IgD-negative memory B cell (primary cell): ENCODE measurements around the gene NSUN2. TPM values are rescaled to one million over a fixed set of nuclear protein-coding genes. Genes with fewer than 3 reads are reported as not detected.
A peak's percentile ranks its signal among the peaks of the same experiment; 100 is the strongest.

Source experiments
- H3K27ac Mint-ChIP-seq, 3 donors: one replicate each; pipeline ENCODE4 v1.8.0; 2020 to 2022; ENCODE audit warnings: mild to moderate bottlenecking in 3 of 3, mixed read lengths in 3 of 3, moderate library complexity in 1 of 3
- H3K27me3 Mint-ChIP-seq: one replicate; pipeline ENCODE4 v1.8.0; 2021; ENCODE audit warnings: mixed read lengths
- H3K36me3 Mint-ChIP-seq: one replicate; pipeline ENCODE4 v1.8.0; 2020; ENCODE audit warnings: mild to moderate bottlenecking, mixed read lengths
- H3K4me1 Mint-ChIP-seq, 3 donors: one replicate each; pipeline ENCODE4 v1.8.0; 2020 to 2022; ENCODE audit warnings: mixed read lengths in 3 of 3, mild to moderate bottlenecking in 1 of 3
- H3K4me3 Mint-ChIP-seq, 4 donors: one replicate each; pipeline ENCODE4 v1.8.0; 2020 to 2022; ENCODE audit warnings: mild to moderate bottlenecking in 4 of 4, mixed read lengths in 4 of 4, moderate library complexity in 3 of 4
- H3K9me3 Mint-ChIP-seq, 3 donors: one replicate each; pipeline ENCODE4 v1.8.0; 2020 to 2021; ENCODE audit warnings: mixed read lengths in 3 of 3, mild to moderate bottlenecking in 1 of 3
- polyA plus RNA-seq: library from polyadenylated mRNA; unstranded; fragments of 300-500 nt; fragmentation: Illumina TruSeq; gene quantifications from one replicate; pipeline ENCODE4 v1.2.3, GENCODE V29; 2021

The NSUN2 gene
- polyA plus RNA-seq, 1 donor from 2014 or later = 33.1 TPM

DNA sequence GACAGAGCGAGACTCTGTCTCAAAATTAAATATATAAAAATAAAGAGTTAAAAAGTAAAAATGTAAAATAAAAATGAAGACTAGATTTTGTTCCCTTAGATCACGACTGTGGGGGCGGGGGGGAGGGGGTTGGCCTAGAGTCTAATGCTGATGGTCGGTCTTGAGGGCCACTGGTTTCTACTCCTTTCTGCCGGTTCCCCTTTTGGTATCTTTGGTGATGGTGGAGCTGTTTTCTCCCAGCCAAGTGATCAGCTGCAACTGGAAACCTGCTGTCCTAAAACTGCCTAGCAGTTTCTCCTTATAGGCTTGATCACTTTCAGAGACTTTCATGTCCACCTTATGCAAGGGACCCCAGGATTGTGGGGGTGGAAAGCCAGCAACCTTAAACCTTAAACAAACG is 1.5 kb upstream of the NSUN2 start:
- peaks cover 22 to 28% (median 27%) of the 10 kb centered on the region in 3 donors for H3K4me1 Mint-ChIP-seq
- no peaks in the 10 kb centered on the region for H3K9me3 Mint-ChIP-seq
- H3K27me3 Mint-ChIP-seq = no peaks in the 10 kb centered on the region
- H3K36me3 Mint-ChIP-seq = no peaks in the 10 kb centered on the region
- peak overlapping the region; percentile 88 to 100 (median 98) for H3K4me3 Mint-ChIP-seq
- H3K27ac Mint-ChIP-seq = peak overlapping the region in 1 of 3 donors; percentile 81

DNA sequence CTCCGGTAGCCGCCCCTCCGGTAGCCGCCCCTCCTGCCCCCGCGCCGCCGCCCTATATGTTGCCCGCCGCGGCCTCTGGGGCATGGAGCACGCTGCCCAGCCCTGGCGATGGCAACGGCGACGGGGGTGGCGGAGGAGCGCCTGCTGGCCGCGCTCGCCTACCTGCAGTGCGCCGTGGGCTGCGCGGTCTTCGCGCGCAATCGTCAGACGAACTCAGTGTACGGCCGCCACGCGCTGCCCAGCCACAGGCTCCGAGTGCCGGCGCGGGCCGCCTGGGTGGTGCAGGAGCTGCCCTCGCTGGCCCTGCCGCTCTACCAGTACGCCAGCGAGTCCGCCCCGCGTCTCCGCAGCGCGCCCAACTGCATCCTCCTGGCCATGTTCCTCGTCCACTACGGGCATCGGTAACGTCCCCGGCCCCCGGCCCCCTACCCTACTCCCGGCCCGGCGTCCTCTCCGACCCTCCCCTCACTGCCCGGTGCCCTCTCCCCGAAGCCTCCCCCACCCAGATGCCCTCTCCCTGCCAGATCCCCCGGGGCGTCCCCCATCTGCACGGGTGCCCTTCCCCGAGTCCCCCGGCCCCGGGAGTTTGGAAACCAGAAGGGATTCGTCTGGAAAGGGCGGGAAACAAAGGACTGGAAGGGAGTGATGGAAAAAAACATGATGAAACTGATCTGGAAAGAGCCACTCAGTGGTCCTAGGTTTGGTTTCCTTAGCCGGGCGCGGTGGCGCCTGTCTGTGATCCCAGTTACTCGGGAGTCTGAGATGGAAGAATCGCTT is 813 bp upstream of the NSUN2 start:
- Mint-ChIP-seq H3K27ac (peak overlapping the region in 2 of 3 donors; percentile 99 to 100), H3K27me3 (no peaks in the 10 kb centered on the region), H3K36me3 (no peaks in the 10 kb centered on the region), H3K9me3 (no peaks in the 10 kb centered on the region), H3K4me1 (peaks cover 22 to 29% (median 28%) of the 10 kb centered on the region in 3 donors), H3K4me3 (peak overlapping the region; percentile 88 to 100 (median 98))

DNA sequence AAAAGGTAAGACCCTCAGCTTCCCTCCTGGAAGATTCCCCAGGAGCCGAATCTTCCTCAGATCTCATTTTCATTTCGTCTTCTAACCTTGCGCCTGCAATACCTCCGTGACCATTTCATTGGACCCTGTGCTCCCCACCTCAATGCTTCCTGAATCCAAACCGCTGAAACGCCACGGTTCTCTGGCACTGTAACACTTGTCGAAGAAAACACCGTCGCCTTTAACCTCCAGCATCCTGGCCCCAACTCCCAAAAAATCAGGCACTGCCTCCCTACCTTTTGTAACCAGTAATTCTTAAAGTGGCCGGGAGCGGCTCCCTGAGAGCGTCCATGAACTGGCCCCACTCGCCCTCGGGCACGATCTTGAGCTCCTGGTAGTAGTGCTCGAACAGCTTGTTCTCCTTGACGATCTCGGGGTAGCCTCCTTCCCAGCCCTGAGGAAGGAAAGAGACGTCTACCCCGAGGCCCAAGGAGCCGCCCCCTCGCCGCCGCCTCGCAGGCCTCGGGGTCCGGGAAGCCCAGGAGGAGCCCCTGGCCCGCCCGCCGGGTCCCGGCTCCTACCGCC is 438 bp downstream of the NSUN2 start:
- peak overlapping the region; percentile 88 to 100 (median 98) for H3K4me3 Mint-ChIP-seq
- no peaks in the 10 kb centered on the region for H3K27me3 Mint-ChIP-seq
- H3K36me3 Mint-ChIP-seq = no peaks in the 10 kb centered on the region
- no peaks in the 10 kb centered on the region for H3K9me3 Mint-ChIP-seq
- H3K4me1 Mint-ChIP-seq = peaks cover 22 to 32% (median 28%) of the 10 kb centered on the region in 3 donors
- peak overlapping the region; percentile 99 to 100 (median 100) for H3K27ac Mint-ChIP-seq

DNA sequence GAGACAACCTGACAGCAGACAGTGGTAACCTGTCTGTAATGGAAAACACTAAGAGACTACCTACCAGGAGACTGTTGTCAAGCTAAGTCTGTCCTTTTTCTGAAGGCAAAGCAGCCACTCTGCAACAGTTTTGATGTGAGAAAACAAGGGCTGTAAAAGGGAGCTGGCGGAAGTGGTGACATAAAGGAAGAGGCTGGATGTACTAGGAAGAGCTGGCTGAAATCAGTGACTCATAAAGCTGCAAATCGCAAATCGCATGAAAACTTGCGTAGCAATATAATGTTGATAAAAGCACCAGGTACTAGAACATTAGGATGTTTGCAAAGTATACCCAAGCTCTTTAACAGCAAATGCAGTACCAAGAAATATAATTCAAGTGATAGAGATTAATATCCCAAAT is 1.4 kb downstream of the NSUN2 start:
- Mint-ChIP-seq H3K27ac (peak overlapping the region in 1 of 3 donors; percentile 99), H3K9me3 (no peaks in the 10 kb centered on the region), H3K36me3 (no peaks in the 10 kb centered on the region), H3K4me1 (peaks cover 22 to 36% (median 28%) of the 10 kb centered on the region in 3 donors), H3K27me3 (no peaks in the 10 kb centered on the region), H3K4me3 (peak overlapping the region; percentile 88 to 100 (median 98))

DNA sequence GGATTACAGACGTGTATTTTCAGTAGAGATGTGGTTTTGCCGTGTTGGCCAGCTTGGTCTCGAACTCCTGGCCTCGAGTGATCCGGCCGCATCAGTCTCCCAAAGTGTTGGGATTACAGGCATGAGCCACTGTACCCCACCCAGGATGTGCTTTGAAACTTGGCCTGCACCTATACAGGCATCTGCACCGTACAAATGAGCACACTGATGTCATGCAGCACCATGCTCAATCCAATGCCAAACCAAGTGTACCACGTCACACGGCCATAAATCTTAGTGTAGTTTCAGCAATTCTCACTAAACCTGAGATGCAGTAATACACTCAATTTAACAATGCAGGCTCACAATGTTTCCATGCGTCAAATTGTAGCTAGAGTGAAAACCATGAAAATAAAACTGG is 6.3 kb downstream of the NSUN2 start:
- Mint-ChIP-seq H3K4me3 (no peak overlapping the region), H3K27ac (no peak overlapping the region), H3K9me3 (peaks cover 0 to 5% (median 0%) of the 10 kb centered on the region in 3 donors), H3K27me3 (no peaks in the 10 kb centered on the region), H3K4me1 (peaks cover 14 to 36% (median 15%) of the 10 kb centered on the region in 3 donors), H3K36me3 (peaks cover 24% of the 10 kb centered on the region)

DNA sequence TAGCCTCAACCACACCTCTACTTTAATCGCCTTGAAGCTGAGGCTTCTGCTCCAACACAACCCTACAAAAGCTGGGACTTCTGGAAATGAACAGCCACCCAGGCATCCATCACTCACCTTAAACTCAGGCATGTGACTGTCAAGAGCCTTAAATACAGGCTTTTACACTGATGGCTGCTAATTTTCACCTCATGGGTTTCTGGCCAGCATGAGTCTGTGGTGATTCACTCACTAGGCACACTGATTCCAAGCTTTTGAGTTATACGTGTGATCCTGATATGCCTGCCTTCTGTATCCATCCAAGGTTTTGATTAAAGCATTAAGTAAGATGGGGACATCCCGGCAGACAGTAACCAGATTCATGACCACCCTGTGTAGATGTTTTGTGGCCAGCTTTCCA is 8.9 kb downstream of the NSUN2 start:
- no peak overlapping the region for H3K4me3 Mint-ChIP-seq
- peaks cover 0 to 5% (median 0%) of the 10 kb centered on the region in 3 donors for H3K9me3 Mint-ChIP-seq
- H3K27ac Mint-ChIP-seq = peak overlapping the region in 2 of 3 donors; percentile 2 to 72
- H3K4me1 Mint-ChIP-seq = peaks cover 3 to 18% (median 5%) of the 10 kb centered on the region in 3 donors
- H3K36me3 Mint-ChIP-seq = peaks cover 26% of the 10 kb centered on the region
- no peaks in the 10 kb centered on the region for H3K27me3 Mint-ChIP-seq

DNA sequence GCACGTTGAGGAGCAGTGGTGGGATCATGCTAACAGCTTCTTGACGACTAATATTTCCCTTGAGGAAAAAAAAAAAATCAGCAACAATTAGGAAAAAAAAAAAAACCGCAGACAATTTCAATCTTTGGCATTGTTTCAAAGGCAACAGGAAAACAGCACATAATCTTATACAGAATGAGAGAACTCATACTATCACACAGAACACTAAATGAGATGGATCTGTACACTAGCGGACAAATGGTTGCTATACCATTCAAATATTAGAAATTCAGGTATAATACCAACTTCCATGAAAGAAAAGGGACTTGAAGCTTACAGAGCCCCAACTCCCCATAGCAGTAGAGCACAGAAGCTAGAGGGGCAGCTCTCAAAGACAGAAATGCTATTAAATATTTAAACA is 9.6 kb downstream of the NSUN2 start:
- Mint-ChIP-seq H3K4me3 (no peak overlapping the region), H3K27ac (no peak overlapping the region), H3K4me1 (peaks cover 3 to 15% (median 5%) of the 10 kb centered on the region in 3 donors), H3K9me3 (peaks cover 0 to 5% (median 0%) of the 10 kb centered on the region in 3 donors), H3K36me3 (peaks cover 26% of the 10 kb centered on the region), H3K27me3 (no peaks in the 10 kb centered on the region)

DNA sequence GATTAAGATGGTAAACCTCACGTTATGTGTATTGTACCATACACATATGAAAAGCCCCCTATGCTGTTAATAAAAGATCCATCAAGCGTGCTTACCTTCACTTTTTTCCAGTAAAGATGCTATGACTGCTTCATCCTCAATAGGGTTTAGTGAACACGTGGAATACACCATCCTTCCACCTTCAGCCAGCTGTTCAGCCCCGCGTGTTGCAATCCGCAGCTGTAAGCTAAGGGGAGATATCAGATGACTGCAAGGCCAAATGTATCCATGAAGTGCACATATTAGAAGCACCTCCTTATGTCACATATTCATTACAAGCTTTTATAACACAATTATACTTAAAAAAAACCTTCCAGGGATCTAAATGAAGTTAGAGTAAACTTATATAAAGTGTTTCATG is 16.2 kb downstream of the NSUN2 start:
- Mint-ChIP-seq H3K9me3 (no peaks in the 10 kb centered on the region), H3K27ac (no peak overlapping the region), H3K4me1 (peaks cover 0 to 4% (median 2%) of the 10 kb centered on the region in 3 donors), H3K36me3 (peaks cover 5% of the 10 kb centered on the region), H3K27me3 (no peaks in the 10 kb centered on the region), H3K4me3 (no peak overlapping the region)

DNA sequence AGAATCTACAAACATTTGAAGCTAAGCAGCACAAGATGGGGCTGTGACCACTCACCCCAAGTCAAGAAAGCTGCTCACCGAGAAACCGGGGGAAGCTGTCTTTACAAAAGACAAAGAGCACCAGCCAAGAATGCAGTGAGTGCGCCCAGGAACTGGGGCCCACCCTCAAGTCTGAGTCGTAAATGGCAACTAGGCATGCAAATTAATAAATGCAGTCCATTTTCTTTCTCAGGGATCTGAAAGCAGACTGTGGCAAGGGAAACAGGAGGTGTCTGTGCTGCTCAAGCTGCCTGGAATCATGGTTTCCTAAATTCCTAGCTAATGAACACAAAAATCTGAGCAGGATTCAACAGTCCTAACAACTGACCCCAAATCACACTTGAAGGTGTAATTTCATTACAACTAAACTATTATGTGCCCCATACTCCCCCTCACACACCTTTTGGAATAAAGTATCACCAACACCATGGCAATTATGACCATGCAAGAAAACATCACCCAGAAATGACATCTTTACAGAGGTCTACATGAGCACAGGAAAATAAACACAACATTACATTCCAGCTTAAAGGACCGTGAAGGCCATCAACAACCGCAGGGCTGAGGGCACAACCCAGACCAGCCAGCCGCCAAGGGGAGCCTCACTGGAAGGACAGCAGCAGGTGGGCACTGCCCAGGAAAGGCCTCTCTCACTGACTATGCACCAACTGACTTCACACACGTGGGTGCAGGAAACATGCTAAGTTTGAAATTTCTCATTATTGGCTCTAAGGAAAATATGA is 17.6 kb downstream of the NSUN2 start:
- peaks cover 5% of the 10 kb centered on the region for H3K36me3 Mint-ChIP-seq

DNA sequence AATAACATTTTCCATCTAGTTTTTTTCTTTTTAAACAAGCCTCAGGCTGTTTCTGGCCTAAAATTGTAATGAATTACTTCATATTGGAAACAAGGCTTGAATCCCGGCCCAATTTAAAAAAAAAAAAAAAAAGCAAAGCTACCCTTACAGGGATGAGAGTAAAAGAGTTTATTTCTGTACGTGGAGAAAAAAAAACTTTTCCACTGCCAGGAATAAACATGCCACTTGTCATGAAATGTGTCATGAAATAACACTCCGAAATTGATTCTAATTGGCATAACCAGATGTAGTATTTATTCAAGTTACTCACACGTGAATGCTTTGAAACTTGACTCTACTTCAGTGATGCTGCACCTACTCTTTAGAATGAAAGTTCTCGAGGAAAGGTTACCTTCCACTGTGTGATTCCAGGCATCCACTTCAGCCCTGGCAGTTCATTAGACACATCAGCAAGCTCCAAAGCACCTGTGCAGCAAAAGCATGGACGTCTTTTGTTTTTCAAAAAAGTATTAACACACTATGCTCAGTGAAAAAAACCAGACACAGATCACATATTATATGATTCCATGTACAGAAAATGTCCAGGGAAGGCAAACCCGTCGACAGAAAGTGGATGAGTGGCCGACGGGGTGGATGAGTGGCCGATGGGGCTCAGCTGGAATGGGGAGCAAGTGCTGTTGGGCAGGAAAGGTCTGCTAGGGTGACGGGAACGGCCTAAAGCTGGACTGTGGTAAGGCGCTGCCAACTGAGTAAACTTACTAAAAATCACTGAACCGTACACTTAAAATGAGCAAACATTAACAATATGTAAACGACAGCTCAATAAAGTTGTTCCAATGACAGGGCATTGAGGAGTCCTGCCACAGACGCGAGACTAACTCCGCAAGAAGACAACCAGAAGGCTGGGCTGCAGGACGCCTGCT is 21.2 kb downstream of the NSUN2 start:
- no peaks in the 10 kb centered on the region for H3K9me3 Mint-ChIP-seq
- H3K27ac Mint-ChIP-seq = no peak overlapping the region
- H3K4me3 Mint-ChIP-seq = no peak overlapping the region
- H3K27me3 Mint-ChIP-seq = no peaks in the 10 kb centered on the region
- H3K36me3 Mint-ChIP-seq = peaks cover 8% of the 10 kb centered on the region
- H3K4me1 Mint-ChIP-seq = peaks cover 2 to 4% (median 2%) of the 10 kb centered on the region in 3 donors

More for the DNA sequence above, 17.6 kb downstream of the NSUN2 start:
- Mint-ChIP-seq H3K9me3 (no peaks in the 10 kb centered on the region), H3K27me3 (no peaks in the 10 kb centered on the region), H3K27ac (no peak overlapping the region), H3K4me1 (peaks cover 0 to 4% (median 2%) of the 10 kb centered on the region in 3 donors), H3K4me3 (no peak overlapping the region)

DNA sequence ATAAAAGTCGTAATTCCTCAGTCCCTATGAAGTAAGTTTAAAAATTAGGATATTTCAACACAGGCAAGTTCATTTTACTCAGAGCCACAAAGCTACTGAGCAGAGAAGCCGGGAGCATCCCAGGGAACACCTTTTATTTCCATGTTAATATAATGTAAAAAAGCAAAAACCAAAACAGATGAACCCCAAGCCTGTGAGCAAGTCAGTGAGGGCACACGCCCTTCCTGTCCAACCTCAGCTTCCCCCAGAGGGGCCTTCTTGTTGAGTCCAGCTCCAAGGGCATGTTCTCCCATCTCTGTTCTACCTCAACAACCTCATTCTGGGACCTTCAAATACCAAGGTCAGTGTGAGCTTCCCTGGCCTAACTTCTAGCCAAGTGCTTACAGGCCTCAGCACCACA is 24.8 kb downstream of the NSUN2 start:
- peak overlapping the region in 1 of 4 donors; percentile 51 for H3K4me3 Mint-ChIP-seq
- no peaks in the 10 kb centered on the region for H3K27me3 Mint-ChIP-seq
- peaks cover 0 to 4% (median 0%) of the 10 kb centered on the region in 3 donors for H3K4me1 Mint-ChIP-seq
- no peaks in the 10 kb centered on the region for H3K9me3 Mint-ChIP-seq
- H3K27ac Mint-ChIP-seq = peak overlapping the region in 1 of 3 donors; percentile 57
- H3K36me3 Mint-ChIP-seq = peaks cover 9% of the 10 kb centered on the region

DNA sequence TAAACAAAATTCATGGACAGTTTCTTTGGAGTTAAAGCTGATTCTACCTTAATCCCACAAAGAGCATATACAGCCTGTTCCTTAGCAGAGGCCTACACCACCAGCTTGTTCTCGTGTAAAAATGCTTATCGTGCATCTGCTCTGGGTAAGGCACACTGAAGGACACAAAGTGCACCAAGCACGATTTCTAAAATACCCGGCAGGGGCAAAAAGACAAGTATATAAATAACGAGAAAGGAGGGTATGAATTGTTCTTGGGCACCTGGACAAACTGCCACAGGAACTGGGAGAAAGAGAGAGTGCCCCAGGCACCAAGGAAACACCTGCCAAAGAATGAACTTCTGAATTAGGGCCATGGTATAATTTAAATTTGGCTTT is 25.3 kb downstream of the NSUN2 start:
- H3K9me3 Mint-ChIP-seq = no peaks in the 10 kb centered on the region
- H3K27ac Mint-ChIP-seq = no peak overlapping the region
- peak overlapping the region in 1 of 4 donors; percentile 51 for H3K4me3 Mint-ChIP-seq
- peaks cover 0 to 4% (median 0%) of the 10 kb centered on the region in 3 donors for H3K4me1 Mint-ChIP-seq
- H3K36me3 Mint-ChIP-seq = peaks cover 9% of the 10 kb centered on the region
- H3K27me3 Mint-ChIP-seq = no peaks in the 10 kb centered on the region

DNA sequence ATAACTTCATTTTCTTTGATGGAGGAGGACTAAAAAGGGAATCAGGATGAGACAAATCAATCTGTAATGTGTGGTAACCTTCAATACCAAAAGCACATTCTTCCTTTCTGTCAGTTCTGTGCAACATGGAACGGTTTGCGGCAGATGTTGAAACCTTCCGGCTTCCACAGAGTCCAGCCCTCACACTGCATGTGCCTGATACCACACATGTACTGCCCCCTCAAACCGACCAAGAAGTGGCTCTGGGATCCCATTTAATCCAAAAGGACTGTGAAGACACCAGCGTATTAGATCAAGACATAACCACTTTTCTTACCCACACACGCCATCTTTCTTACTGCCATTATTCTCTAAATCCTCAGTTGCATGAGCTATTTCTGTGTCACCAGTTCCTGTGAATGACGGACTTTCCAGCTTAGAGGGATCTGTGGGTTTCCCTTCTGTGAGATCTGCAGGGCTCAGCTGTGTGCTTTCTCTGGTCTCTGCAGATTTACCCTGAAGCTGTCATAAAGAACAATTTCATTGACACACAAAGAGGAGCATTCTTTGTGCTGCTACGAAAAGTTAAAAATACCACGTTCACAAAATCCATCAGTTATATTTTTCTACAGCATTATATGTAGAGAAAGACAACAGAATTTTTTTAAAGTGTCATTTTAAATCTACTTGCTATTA is 25.8 kb downstream of the NSUN2 start:
- H3K4me1 Mint-ChIP-seq = peaks cover 0 to 4% (median 0%) of the 10 kb centered on the region in 3 donors
- no peaks in the 10 kb centered on the region for H3K27me3 Mint-ChIP-seq
- H3K27ac Mint-ChIP-seq = no peak overlapping the region
- H3K36me3 Mint-ChIP-seq = peaks cover 9% of the 10 kb centered on the region
- H3K4me3 Mint-ChIP-seq = no peak overlapping the region
- H3K9me3 Mint-ChIP-seq = no peaks in the 10 kb centered on the region

DNA sequence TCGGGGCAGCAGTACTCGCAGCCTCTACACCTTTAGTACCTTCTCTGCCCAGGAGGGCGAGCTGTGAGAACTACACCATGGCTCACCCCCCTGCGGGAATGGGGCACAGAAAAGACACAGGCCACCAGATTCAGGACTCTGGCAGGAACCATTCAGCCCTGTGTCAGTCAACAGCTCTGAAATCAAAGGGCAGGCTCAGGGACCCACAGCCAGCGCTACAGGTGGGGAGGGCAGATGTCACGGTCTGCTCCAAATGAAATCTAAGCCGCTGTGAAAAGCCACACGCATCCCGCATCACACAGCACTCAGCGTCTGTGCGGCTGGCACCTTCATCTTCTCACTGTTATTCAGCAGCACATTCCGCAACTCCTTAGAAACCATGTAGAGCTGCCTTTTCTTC is 27.9 kb downstream of the NSUN2 start:
- H3K27ac Mint-ChIP-seq = no peak overlapping the region
- H3K9me3 Mint-ChIP-seq = no peaks in the 10 kb centered on the region
- no peak overlapping the region for H3K4me3 Mint-ChIP-seq
- peaks cover 0 to 4% (median 0%) of the 10 kb centered on the region in 3 donors for H3K4me1 Mint-ChIP-seq
- H3K36me3 Mint-ChIP-seq = peaks cover 8% of the 10 kb centered on the region
- no peaks in the 10 kb centered on the region for H3K27me3 Mint-ChIP-seq
